Kidney capillary endothelial cell (primary cell): ENCODE measurements around the gene ARHGAP10.
"Not testable (repeated sequence)": the region's sequence is repeated elsewhere in the genome, so short reads cannot be mapped to it uniquely, and the experiment has no call there.

Experiments
- DNase-seq: peaks from one replicate; pipeline ENCODE4 v3.0.0-alpha.2; 2018; ENCODE audit warnings: low spot score

Gene ARHGAP10

GRCh38 chr4:148068065-148068911 lies 336.4 kb downstream of the ARHGAP10 start:
- no peak for DNase-seq

- no peak for DNase-seq
Measured at GRCh38 chr4:148069086-148069894, 337.4 kb downstream of the ARHGAP10 start.

GRCh38 chr4:148069895-148070178 lies 337.9 kb downstream of the ARHGAP10 start:
- no peak for DNase-seq

GRCh38 chr4:148071009-148071408 lies 339.1 kb downstream of the ARHGAP10 start:
- no peak for DNase-seq

GRCh38 chr4:148072789-148073188 lies 340.9 kb downstream of the ARHGAP10 start:
- no peak for DNase-seq

GRCh38 chr4:148073349-148073748 lies 341.5 kb downstream of the ARHGAP10 start:
- no peak for DNase-seq

GRCh38 chr4:148074462-148074861 lies 342.6 kb downstream of the ARHGAP10 start:
- no peak for DNase-seq

GRCh38 chr4:148075438-148075837 lies 343.6 kb downstream of the ARHGAP10 start:
- DNase-seq: no peak

GRCh38 chr4:148076964-148077363 lies 345.1 kb downstream of the ARHGAP10 start:
- DNase-seq: no peak

GRCh38 chr4:148077581-148077980 lies 345.7 kb downstream of the ARHGAP10 start:
- DNase-seq: no peak

GRCh38 chr4:148078061-148078460 lies 346.2 kb downstream of the ARHGAP10 start:
- DNase-seq: no peak

GRCh38 chr4:148079961-148080360 lies 348.1 kb downstream of the ARHGAP10 start:
- DNase-seq: no peak

- DNase-seq: no peak
Measured at GRCh38 chr4:148081267-148081666, 349.4 kb downstream of the ARHGAP10 start.

- DNase-seq: no peak
Measured at GRCh38 chr4:148081745-148082144, 349.9 kb downstream of the ARHGAP10 start.

- not testable (repeated sequence) for DNase-seq
Measured at GRCh38 chr4:148083073-148083472, 351.2 kb downstream of the ARHGAP10 start.

GRCh38 chr4:148089624-148090023 lies 357.7 kb downstream of the ARHGAP10 start:
- DNase-seq: no peak

- no peak for DNase-seq
Measured at GRCh38 chr4:148090029-148090428, 358.1 kb downstream of the ARHGAP10 start.

GRCh38 chr4:148090503-148091476 lies 358.9 kb downstream of the ARHGAP10 start:
- no peak for DNase-seq

- no peak for DNase-seq
Measured at GRCh38 chr4:148091896-148092295, 360.0 kb downstream of the ARHGAP10 start.

GRCh38 chr4:148092316-148093014 lies 360.6 kb downstream of the ARHGAP10 start:
- no peak for DNase-seq

GRCh38 chr4:148093065-148093464 lies 361.2 kb downstream of the ARHGAP10 start:
- DNase-seq: no peak

- no peak for DNase-seq
Measured at GRCh38 chr4:148094149-148094548, 362.3 kb downstream of the ARHGAP10 start.
